Activated gamma-delta T cell treated with anti-CD3 and anti-CD28 coated beads, Interleukin-2, amount 50 U/mL, for 16 hours (primary cell): ENCODE measurements around the gene MRFAP1.

ENCODE experiments used
- DNase-seq: peaks from one replicate; pipeline ENCODE4 v3.0.0-alpha.2; 2020; ENCODE audit warnings: low read depth

MRFAP1 gene

GRCh38 chr4:6640292-6641163 lies at the start of gene MRFAP1:
Gene MRFAP1 (plus strand): TSS chr4:6640685. CDS start chr4:6640863, 178 bp downstream.
- peak; percentile 88 for DNase-seq

GRCh38 chr4:6591313-6591712 lies 49.2 kb upstream of the MRFAP1 start:
- no peak for DNase-seq

- no peak for DNase-seq
Measured at GRCh38 chr4:6591781-6592180, 48.7 kb upstream of the MRFAP1 start.

- DNase-seq: no peak
Measured at GRCh38 chr4:6592804-6593563, 47.5 kb upstream of the MRFAP1 start.

- no peak for DNase-seq
Measured at GRCh38 chr4:6594341-6594740, 46.1 kb upstream of the MRFAP1 start.

GRCh38 chr4:6594826-6595355 lies 45.6 kb upstream of the MRFAP1 start:
- no peak for DNase-seq

GRCh38 chr4:6595897-6596537 lies 44.5 kb upstream of the MRFAP1 start:
- no peak for DNase-seq

- DNase-seq: no peak
Measured at GRCh38 chr4:6596948-6597347, 43.5 kb upstream of the MRFAP1 start.

GRCh38 chr4:6598127-6598526 lies 42.4 kb upstream of the MRFAP1 start:
- DNase-seq: no peak

GRCh38 chr4:6598641-6599040 lies 41.8 kb upstream of the MRFAP1 start:
- no peak for DNase-seq

GRCh38 chr4:6601661-6602250 lies 38.7 kb upstream of the MRFAP1 start:
- DNase-seq: no peak

- no peak for DNase-seq
Measured at GRCh38 chr4:6602289-6602688, 38.2 kb upstream of the MRFAP1 start.

GRCh38 chr4:6603128-6603527 lies 37.4 kb upstream of the MRFAP1 start:
- DNase-seq: no peak

GRCh38 chr4:6605114-6605513 lies 35.4 kb upstream of the MRFAP1 start:
- no peak for DNase-seq

- no peak for DNase-seq
Measured at GRCh38 chr4:6605605-6606004, 34.9 kb upstream of the MRFAP1 start.

GRCh38 chr4:6606465-6607235 lies 33.8 kb upstream of the MRFAP1 start:
- no peak for DNase-seq

GRCh38 chr4:6607368-6608055 lies 33.0 kb upstream of the MRFAP1 start:
- DNase-seq: no peak

- no peak for DNase-seq
Measured at GRCh38 chr4:6608758-6609414, 31.6 kb upstream of the MRFAP1 start.

GRCh38 chr4:6609415-6610079 lies 30.9 kb upstream of the MRFAP1 start:
- DNase-seq: no peak
